Stimulated activated CD4-positive, alpha-beta T cell treated with anti-CD3 and anti-CD28 coated beads, Interleukin-12 subunit alpha, Interleukin-12 subunit beta, amount 100 ng/mL, for 4 hours (primary cell): ENCODE measurements around the gene CCP110.

Experiments used
- DNase-seq: peaks from one replicate; pipeline ENCODE4 v3.0.0-alpha.2; 2020

CCP110 gene

DNA sequence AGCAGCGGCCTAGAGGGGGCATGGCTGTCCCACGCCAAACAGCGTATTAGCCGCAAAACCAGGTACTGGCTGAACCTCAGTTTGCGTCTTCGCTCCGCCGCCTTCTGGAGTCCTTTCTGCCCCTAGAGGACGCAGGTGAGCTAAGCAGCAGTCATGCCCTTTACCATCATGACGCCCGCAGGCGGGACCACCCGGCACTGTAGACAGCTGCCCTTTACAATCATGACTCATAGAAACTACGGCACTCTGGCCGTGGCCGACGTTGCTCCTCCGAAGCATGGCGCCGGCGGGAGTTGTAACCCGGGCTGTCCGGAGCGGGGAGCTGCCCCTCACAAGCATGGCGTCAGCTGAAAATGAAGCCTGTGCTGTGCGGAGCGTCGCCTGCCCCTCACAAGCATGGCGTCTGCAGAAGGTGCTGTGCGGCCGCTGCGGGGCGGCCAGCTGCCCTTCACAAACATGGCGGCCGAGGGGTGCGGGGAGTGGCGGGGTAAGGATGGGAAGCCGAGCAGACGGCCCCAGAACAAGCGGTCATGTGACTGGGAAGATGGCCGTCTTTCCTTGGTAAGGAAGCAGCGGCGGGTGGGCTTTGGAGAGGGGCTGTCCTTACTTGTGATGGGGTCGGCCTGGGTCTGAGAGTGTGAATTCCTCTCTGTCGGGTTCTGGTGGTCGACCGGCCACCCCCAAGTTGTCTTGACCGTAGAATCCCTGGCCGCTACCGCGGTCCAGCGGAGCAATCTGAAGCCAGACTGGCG lies 31.6 kb downstream of the CCP110 start, which contains the start of gene VPS35L:
Gene VPS35L, plus strand, starts transcription at position 518 of the 752 bp plus-strand sequence. Its CDS starts 27 bp downstream, at position 545.
- peak; percentile 95 for DNase-seq

DNA sequence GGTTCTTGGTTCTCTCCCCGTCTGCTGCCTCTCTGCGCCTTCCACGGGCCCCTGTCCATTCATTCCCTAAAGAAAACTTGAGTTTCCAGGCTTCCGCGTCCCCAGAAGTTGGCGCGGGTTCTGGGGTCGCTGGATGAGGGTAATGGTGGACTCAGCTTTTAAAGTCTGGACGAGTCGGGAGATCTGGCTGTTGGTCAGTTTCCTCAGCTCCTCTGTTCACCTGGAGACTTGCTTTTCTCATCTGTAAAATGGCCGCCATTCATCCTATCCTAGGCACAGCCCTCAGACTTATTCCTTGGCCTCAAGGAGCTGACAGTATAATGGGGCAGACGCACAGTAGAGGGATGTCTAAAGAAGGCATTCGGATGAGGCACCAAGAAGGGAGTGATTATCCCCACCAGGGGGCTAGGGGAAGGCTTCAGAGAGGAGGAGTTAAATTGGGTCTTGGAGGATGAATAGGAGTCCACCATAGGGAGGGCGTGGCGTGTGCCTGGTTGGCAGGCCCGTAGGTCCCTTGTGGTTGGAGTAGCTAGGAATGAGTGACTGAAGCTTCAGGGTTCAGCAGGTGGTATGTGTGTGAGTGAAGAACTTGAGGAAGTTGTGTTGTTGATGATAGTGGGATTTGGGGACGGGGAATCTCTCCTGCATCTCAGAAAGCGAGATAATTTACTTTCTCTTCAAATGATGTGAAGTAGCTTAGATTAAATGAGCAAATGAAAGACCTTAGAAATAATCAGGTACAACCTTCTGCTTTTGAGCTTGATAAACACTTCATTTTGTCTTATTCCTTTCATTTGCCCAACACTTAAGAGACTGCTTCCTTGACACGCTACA lies 32.4 kb downstream of the CCP110 start:
- peak; percentile 12 for DNase-seq

DNA sequence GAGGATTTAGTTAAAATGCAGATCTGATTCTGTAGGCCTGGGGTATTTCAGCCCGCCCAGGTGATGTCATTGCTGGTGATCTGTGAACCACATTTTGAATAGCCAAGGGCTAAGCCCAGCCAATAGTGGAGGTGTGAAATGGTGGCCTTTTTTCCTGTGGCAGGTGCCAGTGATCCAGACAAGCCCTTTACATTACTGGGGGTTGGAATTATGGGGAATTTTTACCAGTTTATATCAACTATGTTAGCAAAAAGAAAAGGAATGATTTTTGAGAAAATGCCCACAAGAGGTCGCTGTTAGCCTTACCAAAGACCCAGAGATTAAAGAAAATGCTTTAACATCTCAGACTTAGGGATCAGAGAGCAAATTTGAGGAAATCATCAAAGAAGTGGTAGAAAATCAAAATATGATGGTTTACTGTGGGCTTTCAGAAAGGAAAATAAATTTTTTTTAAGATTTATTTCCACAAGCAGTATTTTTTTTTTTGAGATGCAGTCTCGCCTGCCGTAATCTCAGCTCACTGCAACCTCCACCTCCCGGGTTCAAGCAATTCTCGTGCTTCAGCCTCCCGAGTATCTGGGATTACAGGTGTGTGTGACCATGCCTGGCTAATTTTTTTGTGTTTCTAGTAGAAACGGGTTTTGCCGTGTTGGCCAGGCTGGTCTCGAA lies 35.6 kb downstream of the CCP110 start:
- no peak for DNase-seq

DNA sequence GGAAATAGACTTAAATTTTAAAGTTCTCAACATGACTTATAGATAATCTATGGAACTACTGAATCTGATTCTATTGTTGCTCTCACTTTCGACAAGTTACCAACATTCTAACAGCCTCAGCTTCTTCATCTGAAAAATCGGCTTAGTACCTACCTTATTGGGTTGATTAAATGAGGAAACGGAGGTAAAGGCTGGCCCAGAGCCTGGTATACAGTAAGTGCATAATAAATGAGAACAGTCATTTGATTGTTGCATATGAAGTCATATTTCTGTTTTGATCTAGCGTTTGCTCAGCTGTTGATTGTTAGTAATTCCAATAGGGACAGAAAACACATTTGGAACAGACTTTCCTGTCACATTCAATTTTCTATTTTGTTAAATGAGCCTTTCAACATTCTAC lies 36.3 kb downstream of the CCP110 start:
- DNase-seq: no peak

DNA sequence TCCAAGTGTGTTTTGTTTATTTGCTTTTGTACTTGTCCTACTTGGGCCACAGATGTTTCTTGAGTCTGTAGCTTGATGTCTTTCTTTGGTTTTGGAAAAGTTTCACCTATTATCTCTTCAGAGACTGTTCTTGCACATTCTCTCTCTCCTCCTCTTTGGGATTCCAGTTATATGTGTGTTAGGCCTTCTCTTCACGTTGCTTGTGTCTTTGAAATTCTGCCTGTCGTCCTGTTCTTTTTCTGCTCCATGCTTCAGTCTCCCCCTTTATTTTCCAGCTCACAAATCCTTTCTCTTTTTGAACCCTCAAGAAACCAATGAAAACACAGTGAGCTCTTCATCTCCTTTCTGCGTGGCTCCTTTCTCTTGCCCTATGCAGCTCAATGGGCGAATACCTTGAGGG lies 39.6 kb downstream of the CCP110 start:
- DNase-seq: no peak

DNA sequence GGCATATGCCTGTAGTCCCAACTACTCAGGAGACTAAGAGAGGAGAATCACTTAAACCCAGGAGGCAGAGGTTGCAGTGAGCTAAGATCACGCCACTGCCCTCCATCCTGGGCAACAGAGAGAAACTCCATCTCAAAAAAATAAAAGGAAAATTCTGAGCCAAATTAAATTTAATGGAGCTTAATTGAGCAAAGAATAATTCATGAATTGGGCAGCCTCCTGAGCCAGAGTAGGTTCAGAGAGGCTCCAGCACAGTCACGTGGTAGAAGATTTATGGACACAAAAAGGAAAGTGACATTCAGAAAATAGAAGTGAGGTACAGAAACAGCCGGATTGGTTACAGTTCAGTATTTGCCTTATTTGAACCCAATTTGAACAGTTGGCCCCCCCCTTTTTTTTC lies 42.6 kb downstream of the CCP110 start:
- DNase-seq: no peak

DNA sequence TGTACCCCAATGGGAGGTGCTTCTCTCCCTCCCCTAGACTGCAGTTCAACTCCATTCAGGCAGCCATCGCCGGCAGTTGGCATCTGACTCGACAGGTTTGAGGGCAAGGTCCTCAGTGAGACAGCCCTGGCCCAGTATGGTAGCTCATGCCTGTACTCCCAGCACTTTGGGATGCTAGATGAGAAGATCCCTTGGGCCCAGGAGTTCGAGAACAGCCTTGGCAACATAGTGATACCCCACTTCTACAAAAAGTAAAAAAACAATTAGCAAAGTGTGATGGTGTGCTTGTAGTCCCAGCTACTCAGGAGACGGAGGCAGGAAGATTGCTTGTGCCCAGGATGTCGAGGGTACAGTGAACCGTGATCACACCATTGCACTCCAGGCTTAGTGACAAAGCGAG lies 43.8 kb downstream of the CCP110 start:
- no peak for DNase-seq

DNA sequence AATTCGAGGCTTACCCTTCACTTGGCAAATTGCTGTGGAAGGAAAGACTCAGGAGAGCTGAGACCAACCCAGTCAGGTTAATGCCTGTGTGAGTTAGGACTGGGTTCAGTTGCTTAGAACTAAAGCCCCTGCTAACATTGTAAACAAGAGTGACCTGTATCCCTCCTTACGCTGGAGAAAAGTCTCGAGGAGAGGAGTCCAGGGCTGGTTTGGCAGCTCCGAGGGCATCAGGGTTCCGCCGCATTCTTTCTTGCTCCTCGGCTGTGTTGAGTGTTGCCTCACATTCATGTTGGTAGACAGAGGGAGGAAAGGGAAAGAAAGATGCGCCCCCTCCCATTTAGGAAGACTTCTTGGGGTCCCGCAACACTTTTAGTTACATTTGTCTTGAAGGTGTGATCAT lies 50.3 kb downstream of the CCP110 start:
- no peak for DNase-seq

DNA sequence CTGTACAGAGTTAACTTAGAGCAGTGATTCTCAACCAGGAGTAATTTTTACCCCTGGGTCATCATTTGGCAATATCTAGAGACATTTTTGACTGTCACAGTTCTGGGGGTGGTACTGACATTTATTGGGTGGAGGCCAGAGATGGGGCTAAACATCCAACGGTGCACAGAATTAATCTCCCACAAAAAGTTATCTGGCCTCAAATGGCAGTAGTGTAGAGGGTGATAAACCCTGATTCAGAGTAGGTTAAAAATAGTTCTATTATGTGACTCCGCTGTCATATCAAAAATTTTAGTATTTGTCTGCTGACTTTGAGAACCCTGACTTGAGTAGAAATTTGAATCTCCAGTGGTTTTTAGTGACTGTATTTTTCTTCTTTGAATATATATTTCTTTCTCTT lies 50.9 kb downstream of the CCP110 start:
- no peak for DNase-seq

DNA sequence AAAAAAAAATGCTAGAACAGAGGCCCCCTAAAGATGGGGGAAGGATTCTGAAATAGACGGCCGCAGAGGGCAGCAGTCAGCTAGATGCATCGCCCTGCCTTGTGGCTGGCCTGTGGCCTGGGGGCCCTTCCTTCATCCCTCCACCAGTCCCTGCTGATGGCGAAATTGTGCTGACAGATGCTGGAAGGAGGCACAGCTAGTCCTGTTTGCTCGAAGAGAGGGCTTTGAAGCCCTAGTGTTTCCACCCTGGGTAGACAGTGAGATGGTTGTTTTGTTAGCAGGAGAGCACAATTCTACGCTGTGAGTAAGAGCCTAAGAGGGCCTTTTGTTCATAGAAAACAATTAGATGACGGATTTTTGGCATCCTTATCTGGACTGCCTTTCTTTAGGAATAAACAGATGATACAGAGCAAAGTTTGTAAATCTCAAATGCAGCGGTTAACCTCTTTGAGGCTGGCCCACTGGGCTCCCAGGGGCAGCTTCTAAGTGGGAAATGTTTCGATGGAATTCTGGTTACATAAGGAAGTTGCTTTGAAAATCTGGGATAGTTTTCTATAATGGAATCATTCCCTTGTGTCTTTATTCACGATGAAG lies 54.7 kb downstream of the CCP110 start:
- DNase-seq: no peak

DNA sequence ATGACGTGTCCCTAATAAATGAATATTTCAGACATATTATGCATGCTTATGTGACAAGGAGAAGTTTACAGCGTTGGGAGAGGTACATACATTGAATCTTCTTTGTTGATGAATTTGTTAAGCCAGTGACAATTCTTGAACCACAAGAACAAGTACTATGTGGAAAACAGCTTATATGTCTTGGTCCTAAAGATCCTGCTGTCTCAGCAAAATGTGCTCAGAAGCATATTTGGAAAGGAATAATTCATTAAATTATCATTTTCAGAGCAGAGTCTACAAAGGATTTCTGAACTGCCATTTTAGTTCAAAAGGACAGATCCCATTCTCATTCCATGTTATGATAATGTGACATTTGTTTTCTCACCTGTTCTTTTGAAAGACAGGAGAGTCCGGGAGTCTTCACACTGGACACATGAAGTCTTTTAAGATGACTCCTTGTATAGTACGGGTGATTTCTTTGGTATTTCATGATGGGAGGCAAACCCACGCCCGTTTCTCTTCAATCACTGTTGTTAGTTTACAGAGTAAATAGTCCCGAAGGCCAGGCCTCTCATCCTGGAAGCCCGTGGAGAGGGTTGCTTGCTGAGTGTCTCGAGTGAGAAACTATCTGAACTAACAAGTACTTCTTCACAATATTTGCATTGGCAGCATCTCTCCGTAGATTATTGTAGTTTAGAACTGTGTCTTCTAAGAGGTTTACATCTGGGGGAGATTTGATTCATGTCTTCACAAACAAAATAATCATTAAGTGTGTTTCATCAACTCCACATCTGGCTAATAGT lies 58.5 kb downstream of the CCP110 start:
- no peak for DNase-seq

DNA sequence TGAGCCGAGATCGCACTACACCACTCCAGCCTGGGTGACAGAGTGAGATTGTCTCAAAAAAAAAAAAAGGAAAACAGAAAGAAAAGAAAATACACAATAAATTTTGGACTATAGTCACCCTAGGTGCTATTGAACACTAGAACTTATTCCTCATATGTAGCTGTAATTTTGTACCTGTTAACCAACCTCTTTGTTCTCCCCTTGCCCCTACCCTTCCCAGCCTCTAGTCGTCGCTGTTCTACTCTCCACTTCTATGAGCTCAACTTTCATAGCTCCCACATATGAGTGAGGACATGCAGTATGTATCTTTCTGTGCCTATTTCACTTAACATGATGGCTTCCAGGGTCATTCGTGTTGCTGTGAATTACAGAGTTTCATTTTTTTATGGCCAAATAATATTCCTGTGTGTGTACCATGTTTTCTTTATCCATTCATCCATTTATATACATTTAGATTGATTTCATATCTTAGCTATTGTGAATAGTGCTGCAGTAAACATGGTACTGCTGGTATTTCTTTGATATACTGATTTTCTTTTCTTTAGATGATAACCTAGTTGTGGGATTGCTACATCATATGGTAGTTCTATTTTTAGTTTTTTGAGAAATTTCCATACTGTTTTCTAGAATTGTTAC lies 60.0 kb downstream of the CCP110 start:
- peak; percentile 6 for DNase-seq

DNA sequence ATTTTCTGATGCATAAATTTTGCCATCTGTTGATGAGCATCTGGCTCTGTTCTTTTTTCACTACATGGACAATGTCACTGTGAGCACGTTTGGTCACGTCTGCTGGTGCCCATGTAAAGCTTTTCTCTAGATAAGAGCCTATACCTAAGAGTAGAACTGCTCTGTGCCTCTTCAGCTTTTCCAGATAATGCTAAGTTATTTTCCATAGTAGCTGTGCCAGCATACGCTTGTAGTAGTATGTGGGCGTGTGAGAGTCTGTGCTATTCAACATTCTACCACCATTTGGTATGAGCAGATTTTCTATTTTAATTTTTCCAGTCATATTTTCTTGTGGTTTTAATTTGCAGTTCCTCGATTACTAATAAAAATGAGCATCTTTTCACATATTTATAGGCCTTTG lies 64.9 kb downstream of the CCP110 start:
- DNase-seq: no peak

DNA sequence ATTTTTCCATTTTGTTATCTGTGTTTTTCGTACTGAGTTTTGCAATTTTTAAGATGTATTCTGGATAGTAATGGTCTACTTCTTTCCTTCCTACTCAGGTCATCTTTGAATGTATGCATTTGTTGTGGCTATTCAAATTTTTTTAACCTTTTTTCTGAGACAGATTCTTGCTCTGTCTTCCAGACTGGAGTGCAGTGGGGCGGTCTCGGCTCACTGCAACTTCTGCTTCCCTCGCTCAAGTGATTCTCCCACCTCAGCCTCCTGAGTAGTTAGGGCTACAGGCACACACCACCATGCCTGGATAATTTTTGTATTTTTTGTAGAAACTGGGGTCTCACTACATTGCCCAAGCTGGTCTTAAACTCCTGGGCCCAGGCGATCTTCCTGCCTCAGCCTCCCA lies 65.4 kb downstream of the CCP110 start:
- no peak for DNase-seq

DNA sequence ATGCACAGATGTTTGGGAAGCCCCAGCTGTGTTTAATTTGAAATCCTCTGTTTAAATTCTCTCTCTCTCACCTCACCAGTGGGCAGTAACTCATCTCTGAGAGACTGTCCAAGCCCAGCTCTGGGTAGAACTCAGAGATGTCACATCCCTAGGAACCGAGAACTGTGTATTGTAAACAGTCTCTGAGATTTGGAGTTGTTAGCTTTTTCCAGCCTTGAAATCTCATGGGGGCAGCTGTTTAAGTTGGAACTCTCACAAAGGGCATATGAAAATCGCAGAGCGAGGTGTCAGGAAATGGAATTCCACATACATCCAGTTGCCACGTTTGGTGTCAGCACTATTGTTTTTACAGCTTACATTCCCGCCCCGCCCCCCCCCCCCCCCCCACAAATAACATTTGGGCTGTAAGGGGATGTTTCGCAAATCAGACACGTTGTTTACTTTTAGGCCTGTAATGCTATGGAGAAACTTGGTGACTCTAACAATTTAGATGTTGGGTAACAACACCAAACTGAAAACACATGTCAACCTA lies 66.1 kb downstream of the CCP110 start:
- no peak for DNase-seq

DNA sequence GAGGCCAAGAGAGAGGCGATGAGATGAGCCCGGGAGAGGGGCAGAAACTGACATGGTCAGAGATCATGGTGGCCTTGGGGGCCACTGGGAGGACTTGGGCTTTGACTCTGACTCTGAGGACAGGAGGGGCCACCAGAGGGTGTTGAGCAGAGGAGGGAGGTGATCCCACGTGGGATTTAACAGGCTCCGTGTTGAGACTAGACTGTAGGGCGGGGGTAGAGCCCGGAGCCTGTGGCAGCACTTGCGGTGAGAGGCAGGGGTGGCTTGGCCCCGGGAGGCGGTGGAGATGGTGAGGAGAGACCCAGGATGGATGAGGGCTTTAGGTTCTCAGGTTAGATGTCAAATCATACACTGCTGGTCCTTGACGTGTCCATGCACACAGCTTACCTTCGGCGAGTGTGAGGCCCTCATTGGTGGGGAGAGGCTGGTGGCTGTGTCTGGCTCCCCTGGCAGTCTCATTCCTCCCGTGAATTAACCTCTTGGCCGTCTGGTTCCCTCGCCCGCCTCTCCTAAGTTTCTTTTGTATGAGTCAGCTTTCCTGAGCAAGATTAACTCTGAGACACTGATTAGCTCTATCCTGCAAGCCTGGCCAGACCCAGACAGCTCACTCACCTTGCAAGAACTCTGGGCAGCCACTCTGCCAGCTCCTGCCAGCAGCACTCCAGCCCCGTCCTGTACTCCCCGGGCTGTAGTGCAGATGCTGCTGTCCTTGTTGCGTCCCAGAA lies 71.5 kb downstream of the CCP110 start:
- no peak for DNase-seq

DNA sequence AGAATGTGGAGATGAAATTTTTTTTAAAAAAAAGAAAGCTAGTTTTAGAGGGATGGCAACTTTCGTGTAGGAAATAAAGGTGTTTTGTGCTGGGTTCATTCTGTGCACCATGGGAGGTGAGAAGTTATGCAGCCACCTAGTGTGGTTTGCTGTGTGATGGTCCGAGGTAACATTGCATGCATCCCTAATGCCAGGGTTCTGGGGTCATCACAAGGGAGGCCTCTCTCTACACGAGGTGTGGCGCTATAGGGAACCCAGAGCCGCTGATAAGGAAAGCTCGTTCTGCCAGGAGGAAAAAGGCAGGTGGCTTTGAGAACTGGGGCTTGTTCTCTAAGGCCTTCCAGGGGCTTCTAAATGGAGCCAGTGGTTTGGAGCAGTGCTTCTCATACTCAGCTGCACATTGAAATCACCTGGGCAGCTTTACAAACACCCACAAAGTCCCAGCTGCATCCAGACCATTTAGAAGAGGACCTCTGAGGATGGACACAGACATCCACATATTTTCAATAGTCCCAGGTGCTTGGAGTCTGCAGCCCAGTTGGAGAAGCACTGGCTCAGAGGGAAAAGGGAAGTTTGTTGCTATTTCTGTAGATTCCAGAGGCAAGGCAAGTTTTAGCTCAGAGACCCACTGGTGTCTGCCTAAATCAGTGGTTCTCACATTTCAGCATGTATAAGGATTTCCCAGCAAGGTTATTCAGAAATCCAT lies 75.2 kb downstream of the CCP110 start:
- no peak for DNase-seq

DNA sequence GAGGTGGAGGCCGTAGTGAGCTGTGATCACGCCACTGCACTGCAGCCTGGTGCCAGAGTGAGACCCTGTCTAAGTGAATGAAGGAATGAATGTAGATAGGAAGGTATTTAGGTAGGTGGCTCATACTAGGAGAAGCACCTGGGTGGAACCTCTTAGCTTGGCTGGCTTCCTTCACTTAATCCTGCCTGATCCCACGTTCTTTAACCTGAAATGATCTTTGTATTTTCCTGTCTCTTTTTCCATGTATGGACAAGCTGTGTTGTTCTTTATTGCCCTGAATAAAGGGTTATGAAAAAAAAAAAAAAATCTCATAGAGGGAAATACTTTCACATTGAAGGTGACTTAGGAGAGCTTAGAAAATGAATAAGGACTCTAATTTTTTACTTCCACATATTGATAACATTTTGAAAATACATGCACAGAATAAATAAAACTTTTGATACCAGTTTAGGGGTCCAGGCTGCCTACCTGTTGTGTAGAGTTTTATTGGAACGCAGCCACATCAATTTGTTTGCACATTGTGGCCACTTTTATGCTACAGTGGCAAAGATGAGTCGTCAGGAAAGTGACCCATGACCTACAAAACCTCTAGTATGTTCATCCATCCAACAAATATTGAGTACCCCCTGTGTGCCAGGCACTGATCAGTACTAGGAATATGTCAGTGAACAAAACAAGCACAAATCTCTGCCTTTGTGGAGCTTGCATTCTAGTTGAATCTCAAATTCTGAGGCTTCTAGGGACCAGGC lies 76.4 kb downstream of the CCP110 start:
- DNase-seq: no peak
